Activated T-helper 2 cell treated with anti-CD3 and anti-CD28 coated beads, Interferon-gamma antibody, Interleukin-2, Interleukin-4, amounts not matched to agents 10 μg/mL and 5 μg/mL and 100 μg/mL, durations not matched to agents 14 hours and 24 hours and 36 hours (primary cell): ENCODE measurements around the gene CFAP53. TPM values are rescaled to one million over a fixed set of nuclear protein-coding genes. Genes with fewer than 3 reads are reported as not detected.
A peak's percentile ranks its signal among the peaks of the same experiment; 100 is the strongest.
"Not testable (repeated sequence)": the region's sequence is repeated elsewhere in the genome, so short reads cannot be mapped to it uniquely, and the experiment has no call there.

Source experiments
- DNase-seq: peaks from one replicate; pipeline ENCODE4 v3.0.0; 2021; ENCODE audit warnings: low spot score
- H3K27ac Mint-ChIP-seq: one replicate; pipeline ENCODE4 v1.8.0; 2021; ENCODE audit warnings: mixed read lengths
- H3K27me3 Mint-ChIP-seq: one replicate; pipeline ENCODE4 v1.8.0; 2021; ENCODE audit warnings: low read depth, mixed read lengths
- H3K36me3 Mint-ChIP-seq: one replicate; pipeline ENCODE4 v1.8.0; 2021; ENCODE audit warnings: low read depth, mixed read lengths
- H3K4me1 Mint-ChIP-seq: one replicate; pipeline ENCODE4 v1.8.0; 2021; ENCODE audit warnings: low read depth, mixed read lengths
- H3K4me3 Mint-ChIP-seq: one replicate; pipeline ENCODE4 v1.8.0; 2021; ENCODE audit warnings: low read depth, mild to moderate bottlenecking, moderate library complexity, mixed read lengths
- H3K9me3 Mint-ChIP-seq: one replicate; pipeline ENCODE4 v1.8.0; 2021; ENCODE audit warnings: mixed read lengths
- intact Hi-C: fragments of 100-400 bp; cut with micrococcal nuclease; formaldehyde crosslinking; loops from one replicate; pipeline ENCODE4 v1.15.1; 2023
- total RNA-seq: library from RNA; stranded (reverse); gene quantifications from 2 replicates; pipeline ENCODE4 v1.2.3, GENCODE V29; 2022

Gene CFAP53
- total RNA-seq, 1 donor from 2014 or later = 0.25 TPM

DNA sequence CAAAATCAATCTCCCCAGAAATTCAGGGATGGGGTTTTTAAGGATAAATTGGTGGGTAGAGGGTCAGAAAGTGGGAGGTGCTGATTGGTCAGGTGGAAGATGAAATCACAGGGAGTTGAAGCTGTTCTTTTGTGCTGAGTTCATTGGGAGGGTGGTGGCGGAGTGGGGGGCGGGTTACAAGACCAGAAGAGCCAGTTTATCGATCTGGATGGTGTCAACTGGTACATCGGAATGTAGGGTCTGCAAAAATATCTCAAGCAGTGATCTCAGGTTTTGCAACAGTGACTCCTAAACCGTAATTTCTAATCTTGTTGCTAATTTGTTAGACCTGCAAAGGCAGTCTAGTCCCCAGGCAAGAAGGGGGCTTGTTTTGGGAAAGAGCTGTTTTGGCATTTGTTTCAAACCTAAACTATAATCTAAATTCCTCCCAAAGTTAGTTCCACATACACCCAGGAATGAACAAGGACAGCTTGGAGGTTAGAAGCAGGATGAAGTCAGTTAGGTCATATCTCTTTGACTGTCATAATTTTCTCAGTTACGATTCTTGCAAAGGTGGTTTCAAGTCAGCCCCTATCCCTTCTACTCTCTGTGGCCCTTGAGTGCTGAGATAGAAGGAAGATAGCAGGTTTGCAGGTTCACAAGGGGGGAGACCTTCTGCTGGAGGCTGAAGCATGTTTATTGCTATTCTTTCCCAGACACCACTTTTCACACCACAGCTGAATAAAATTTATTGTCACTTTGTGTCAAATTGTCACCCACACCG is 33.5 kb upstream of the CFAP53 start:
- no peak overlapping the region for H3K4me3 Mint-ChIP-seq
- peaks cover 12% of the 10 kb centered on the region for H3K4me1 Mint-ChIP-seq
- H3K9me3 Mint-ChIP-seq = no peaks in the 10 kb centered on the region
- H3K27ac Mint-ChIP-seq = no peak overlapping the region
- H3K27me3 Mint-ChIP-seq = peaks cover 38% of the 10 kb centered on the region
- DNase-seq = no peak
- intact Hi-C loops = no loop called here
- no peaks in the 10 kb centered on the region for H3K36me3 Mint-ChIP-seq

DNA sequence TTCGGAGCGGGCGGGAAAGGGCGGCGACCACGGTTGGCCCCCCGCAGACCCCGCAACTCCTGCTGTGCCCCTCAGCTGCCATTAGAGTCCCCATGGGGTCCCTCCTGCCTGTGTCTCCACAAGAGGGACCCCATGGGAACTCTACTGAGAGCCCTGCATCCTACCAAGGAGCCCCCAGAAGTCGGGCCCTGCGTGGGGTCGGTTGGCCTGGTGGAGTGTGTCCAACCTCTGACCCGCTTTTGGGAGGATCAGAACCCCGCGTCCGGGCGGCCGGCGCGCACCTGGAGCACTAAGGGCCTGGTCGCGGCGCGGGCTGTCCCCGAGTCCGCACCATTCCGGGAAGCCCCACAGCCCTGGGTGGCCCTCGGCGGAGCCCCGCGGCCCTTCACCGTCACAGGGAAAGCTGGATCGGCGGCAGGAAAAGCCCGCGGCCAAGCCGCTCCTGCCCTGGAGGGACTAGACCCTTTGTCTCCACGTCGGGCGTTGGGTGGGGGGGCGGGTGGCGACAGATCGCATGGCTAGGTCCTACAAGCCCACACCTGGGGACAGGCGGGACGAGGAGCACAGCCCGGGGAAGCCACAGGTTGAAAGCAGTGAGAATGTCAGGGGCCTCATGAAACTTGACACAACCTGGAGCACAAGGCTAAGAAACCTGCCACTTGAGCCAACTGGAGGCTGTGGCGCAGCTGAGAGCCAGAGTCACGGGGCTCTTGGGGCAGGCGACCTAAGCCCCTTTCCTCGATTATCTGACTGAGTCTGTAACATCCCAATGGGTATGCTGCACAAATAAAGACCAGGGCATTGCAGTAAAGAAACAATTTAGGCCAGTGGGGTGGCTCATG is 32.4 kb upstream of the CFAP53 start:
- Mint-ChIP-seq H3K4me1 (peaks cover 12% of the 10 kb centered on the region), H3K4me3 (no peak overlapping the region), H3K27ac (no peak overlapping the region), H3K36me3 (no peaks in the 10 kb centered on the region), H3K9me3 (no peaks in the 10 kb centered on the region), H3K27me3 (peaks cover 32% of the 10 kb centered on the region)
- intact Hi-C loops = loop anchor here (1.0 kb wide), 3 partner anchors 9 to 17 kb away; partner anchors contain the start of genes CXXC1 and MBD1
- DNase-seq = no peak

DNA sequence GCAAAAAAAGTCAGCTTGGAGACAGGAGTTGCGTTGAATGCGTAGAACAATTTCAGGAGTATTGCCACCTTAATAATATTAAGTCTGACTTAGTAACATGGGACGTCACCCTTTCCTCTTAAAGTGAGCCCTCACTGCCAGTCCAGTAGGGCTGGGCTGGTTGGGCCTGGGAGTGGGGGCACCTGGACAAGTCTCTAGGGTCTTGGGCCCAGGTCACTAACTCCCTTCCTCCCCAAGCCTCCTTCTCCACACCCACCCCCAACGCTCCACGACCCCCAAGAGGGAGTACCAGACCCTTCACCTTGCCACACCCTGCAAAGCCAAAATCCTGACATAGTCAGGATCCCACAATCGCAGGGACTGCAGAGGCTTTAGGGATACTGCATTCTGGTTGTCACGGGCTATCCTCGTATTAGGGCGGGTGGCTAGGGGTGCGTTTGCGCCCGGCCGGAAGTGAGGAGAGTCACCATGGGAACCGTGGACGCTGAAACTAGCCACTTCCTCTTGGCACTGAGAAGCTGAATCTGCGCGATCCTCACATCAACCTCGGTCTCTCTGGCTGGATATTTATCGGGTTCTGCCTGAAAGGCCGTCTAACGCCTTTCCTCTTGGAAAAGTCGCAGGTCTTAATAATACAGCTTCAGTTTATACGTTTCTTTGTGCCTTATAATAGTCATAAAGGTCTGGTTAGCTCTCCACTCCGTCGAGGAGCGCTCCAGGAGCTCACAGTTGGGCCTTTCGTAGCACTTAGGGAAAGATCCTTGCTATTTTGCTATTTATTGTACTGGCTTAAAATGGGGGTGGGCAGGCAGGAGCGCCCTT is 31.5 kb upstream of the CFAP53 start:
- Mint-ChIP-seq H3K36me3 (no peaks in the 10 kb centered on the region), H3K4me3 (peak overlapping the region; percentile 62), H3K27me3 (peaks cover 31% of the 10 kb centered on the region), H3K9me3 (no peaks in the 10 kb centered on the region), H3K4me1 (peaks cover 12% of the 10 kb centered on the region), H3K27ac (no peak overlapping the region)
- peak; percentile 72 for DNase-seq
- intact Hi-C loops = loop anchor here (1.0 kb wide), 3 partner anchors 9 to 17 kb away; partner anchors contain the start of genes CXXC1 and MBD1

DNA sequence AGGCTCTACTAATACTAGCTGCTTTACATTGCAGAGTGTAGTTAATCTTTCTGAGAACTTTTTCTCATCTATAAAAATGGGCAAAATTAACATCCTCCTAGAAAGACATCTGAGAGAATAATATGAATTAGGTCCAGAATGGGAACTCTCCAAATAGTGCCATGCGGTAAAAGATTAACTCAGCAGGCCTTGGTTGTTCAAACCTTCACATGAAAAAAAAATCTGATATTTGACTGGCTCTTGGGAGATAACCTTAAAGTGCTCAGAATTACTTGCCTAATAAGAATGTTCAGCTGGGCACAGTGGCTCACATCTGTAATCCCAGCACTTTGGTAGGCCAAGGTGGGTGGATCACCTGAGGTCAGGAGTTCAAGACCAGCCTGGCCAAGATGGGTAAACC is 26.7 kb upstream of the CFAP53 start:
- no peak overlapping the region for H3K4me3 Mint-ChIP-seq

DNA sequence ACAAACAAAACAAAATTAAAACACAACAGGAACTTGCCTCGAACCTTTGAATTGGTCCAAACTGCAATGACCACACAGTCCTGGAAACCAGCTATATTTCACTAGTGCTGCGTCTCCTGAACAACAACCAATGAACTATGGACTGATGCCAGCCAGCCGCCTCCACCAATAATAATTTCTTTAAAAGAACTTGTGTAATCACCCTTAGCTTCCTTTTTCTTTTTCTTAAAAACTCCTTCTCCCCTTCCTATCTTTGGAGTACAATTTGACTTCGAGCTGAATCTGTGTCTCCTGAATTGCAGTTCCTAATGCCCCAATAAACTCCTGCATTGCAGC is 22.8 kb upstream of the CFAP53 start:
- H3K27me3 Mint-ChIP-seq = peaks cover 2% of the 10 kb centered on the region
- peak overlapping the region; percentile 75 for H3K4me3 Mint-ChIP-seq
- no peak for DNase-seq
- no peaks in the 10 kb centered on the region for H3K9me3 Mint-ChIP-seq
- H3K36me3 Mint-ChIP-seq = peaks cover 34% of the 10 kb centered on the region
- intact Hi-C loops = loop anchor here (5.0 to 10.0 kb wide), 6 partner anchors 33 to 1754 kb away; partner anchors contain the start of genes ACAA2, CTIF and RPL17
- peaks cover 18% of the 10 kb centered on the region for H3K4me1 Mint-ChIP-seq
- peak overlapping the region; percentile 70 for H3K27ac Mint-ChIP-seq

More for the DNA sequence above, 26.7 kb upstream of the CFAP53 start:
- H3K9me3 Mint-ChIP-seq = no peaks in the 10 kb centered on the region
- no peak for DNase-seq
- peaks cover 6% of the 10 kb centered on the region for H3K27me3 Mint-ChIP-seq
- no peaks in the 10 kb centered on the region for H3K36me3 Mint-ChIP-seq
- intact Hi-C loops = no loop called here
- H3K27ac Mint-ChIP-seq = no peak overlapping the region
- H3K4me1 Mint-ChIP-seq = peaks cover 14% of the 10 kb centered on the region

DNA sequence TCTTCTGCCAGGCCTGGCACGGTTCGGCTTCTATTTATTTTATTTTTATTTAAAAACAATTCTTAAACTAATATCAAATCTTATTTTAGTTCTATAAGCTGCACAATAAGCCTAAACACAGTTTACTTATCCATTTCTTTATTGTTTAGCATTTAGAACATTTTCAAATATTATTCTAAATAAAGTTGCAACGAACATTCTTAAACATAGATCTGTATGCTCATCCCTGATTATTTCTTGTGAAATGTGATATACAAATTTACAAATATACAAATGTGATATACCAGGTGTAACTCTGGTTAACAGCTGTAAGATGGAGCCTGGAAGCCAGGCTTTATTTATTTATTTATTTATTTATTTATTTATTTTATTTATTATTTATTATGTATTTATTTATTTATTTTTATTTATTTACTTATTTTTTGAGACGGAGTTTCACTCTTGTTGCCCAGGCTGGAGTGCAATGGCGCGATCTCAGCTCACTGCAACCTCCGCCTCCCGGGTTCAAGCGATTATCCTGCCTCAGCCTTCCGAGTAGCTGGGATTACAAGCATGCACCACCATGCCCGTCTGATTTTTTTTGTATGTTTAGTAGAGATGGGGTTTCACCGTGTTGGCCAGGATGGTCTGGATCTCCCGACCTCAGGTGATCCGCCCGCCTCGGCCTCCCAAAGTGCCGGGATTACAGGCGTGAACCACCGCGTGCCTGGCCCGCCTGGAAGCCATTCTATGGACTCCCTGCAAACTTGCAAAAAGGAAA is 22.2 kb upstream of the CFAP53 start:
- Mint-ChIP-seq H3K4me1 (peaks cover 18% of the 10 kb centered on the region), H3K4me3 (peak overlapping the region; percentile 93), H3K27ac (peak overlapping the region; percentile 89), H3K36me3 (peaks cover 39% of the 10 kb centered on the region)
- not testable (repeated sequence) for H3K9me3 Mint-ChIP-seq, DNase-seq, H3K27me3 Mint-ChIP-seq
- intact Hi-C loops = loop anchor here (1.0 to 10.0 kb wide), 7 partner anchors 19 to 1754 kb away; partner anchors contain the start of genes ACAA2, CTIF and RPL17

DNA sequence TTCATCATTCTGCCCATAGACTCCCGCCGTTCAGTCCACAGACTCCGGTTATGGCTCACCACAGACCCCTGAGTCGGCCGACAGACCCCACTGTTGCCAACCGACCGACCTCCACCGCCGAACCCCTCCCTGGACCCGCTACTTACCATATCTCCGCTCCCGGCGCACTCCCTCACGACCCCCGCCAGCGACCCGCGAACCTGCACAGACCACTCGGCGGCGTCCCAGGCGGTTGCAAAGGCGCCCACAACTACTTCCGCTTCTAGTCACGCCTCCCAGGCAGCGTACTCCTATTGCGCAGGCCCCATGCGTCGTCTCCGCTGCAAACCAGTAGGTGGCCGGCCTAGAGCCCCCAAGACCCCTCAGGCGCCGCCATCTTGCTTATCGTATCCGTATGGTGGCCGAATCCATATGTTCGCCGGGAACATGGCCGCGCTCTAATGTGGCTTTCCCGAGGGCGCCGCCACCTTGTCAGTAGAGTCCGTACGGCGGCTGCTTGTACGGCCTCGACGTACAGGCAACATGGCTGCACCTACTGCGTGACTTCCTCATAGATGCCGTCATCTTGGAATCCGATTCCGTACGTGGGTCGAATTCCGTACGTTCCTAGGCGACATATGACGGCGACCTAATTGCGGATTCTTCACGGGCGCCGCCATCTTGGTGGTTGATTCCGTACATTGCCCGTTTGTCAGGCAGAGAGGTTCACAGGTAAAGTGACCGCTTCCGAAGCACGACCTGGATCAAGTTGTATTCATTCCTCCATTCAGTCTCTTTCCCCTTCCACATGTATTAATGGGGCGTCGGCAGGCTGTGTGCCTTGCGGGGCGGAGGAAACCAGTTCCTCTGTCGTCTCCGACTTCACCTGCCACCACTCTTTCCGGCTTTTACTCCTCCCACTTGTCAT is 21.4 kb upstream of the CFAP53 start, which contains the start of gene CXXC1:
Gene CXXC1 (minus strand): TSS at position 252 of the 907 bp plus-strand sequence. CDS start 103 bp downstream, at position 149.
- H3K4me1 Mint-ChIP-seq = peaks cover 20% of the 10 kb centered on the region
- peak within 1 kb of the TSS; percentile 93 for H3K4me3 Mint-ChIP-seq
- H3K27me3 Mint-ChIP-seq = peaks cover 2% of the 10 kb centered on the region
- peak within 1 kb of the TSS; percentile 89 for H3K27ac Mint-ChIP-seq
- peaks cover 47% of the 10 kb centered on the region for H3K36me3 Mint-ChIP-seq
- intact Hi-C loops = loop anchor here (1.0 to 10.0 kb wide), 11 partner anchors 11 to 1753 kb away; partner anchors contain the start of genes ACAA2, CFAP53, CTIF and RPL17
- H3K9me3 Mint-ChIP-seq = no peaks in the 10 kb centered on the region
- peak; percentile 96 for DNase-seq

DNA sequence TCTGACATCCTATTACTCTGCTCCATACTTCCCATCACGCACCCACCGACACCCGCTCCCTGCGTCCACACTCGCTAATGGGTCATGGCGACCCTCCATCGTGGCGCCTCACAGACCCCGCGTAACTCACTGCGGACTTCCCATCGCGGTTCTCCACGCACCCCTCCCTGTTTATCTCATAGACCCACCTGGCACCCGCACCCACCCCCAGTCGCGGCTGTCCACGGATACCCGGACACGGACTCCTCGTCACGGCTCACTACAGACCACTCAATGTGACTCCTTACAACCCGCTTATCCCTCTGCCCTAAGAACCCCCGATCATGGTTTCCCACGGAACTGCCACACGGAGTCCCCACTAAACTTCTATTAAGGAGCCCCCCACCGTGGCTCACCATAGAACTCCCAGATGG is 20.7 kb upstream of the CFAP53 start:
- H3K27ac Mint-ChIP-seq = peak overlapping the region; percentile 89
- H3K4me3 Mint-ChIP-seq = peak overlapping the region; percentile 93
- H3K9me3 Mint-ChIP-seq = no peaks in the 10 kb centered on the region
- intact Hi-C loops = loop anchor here (1.0 to 10.0 kb wide), 10 partner anchors 11 to 1752 kb away; partner anchors contain the start of genes ACAA2, CFAP53, CTIF and RPL17
- H3K4me1 Mint-ChIP-seq = peaks cover 22% of the 10 kb centered on the region
- DNase-seq = no peak
- peaks cover 2% of the 10 kb centered on the region for H3K27me3 Mint-ChIP-seq
- H3K36me3 Mint-ChIP-seq = peaks cover 53% of the 10 kb centered on the region

DNA sequence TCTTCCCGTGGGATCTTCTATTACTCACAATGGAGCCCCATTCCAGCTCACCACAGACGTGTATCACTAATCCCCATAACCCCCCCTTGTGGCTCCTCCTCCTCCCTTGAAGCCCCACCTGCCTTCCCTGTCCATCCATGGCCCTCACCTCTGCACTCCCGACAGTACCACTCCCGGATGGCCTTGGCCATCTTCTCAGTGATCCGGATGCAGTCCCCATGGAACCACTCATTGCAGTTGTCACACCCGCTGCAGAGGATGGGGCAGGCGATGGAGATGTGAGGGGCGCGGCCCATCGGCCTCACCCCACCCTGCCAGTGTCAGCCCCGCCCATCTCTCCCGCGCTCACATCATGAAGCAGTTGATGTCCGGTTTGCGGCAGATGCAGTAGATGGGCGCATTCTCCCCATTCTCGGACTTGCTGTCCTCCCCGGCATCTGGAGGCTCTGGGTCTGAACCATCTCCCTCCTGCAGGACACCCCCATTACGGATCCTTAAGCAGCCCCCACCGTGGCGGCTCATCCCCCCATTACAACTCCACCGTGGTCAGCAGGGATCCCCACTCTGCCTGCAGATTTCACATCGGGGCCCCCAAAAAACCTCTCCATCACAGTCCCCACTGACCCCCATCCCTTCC is 20.2 kb upstream of the CFAP53 start:
- intact Hi-C loops = loop anchor here (1.0 to 10.0 kb wide), 10 partner anchors 12 to 1752 kb away; partner anchors contain the start of genes ACAA2, CFAP53, CTIF and RPL17
- peaks cover 22% of the 10 kb centered on the region for H3K4me1 Mint-ChIP-seq
- DNase-seq = no peak
- H3K9me3 Mint-ChIP-seq = no peaks in the 10 kb centered on the region
- peaks cover 2% of the 10 kb centered on the region for H3K27me3 Mint-ChIP-seq
- H3K4me3 Mint-ChIP-seq = peak overlapping the region; percentile 93
- H3K27ac Mint-ChIP-seq = peak overlapping the region; percentile 89
- H3K36me3 Mint-ChIP-seq = peaks cover 56% of the 10 kb centered on the region

DNA sequence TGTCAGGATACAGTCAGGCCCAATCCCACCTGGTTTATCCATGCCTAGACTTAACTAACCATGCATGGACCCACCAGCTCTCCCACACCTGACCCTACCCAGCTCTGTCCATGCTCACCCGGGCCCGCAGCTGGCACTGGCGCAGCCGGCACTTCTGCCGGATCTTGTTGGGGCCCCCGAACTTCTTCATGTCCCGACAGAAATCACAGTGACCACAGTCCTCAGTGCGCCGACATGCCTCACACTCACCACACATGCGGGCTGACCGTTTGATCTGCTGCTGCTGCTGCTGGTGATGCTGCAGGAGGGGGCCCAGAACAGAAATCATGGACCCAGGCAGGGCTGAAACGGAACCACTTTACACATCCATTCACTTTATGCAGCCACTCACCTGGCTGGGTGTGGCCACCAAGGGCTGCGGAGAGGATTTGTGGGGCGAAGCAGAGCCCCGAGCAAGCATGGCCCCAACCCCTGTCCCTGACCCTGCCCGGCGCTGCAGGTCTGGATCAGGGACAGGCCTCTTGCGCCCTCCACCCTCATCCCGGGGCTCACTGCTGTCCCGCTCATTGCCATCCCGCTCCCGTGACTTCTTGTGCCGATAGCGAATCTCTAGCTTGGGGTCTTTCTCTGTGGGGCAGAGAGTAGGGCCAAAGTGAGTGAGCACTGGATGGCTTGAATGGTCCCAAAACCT is 19.5 kb upstream of the CFAP53 start:
- H3K4me1 Mint-ChIP-seq = peaks cover 24% of the 10 kb centered on the region
- H3K27ac Mint-ChIP-seq = no peak overlapping the region
- DNase-seq = no peak
- peaks cover under 1% of the 10 kb centered on the region for H3K27me3 Mint-ChIP-seq
- H3K4me3 Mint-ChIP-seq = peak overlapping the region; percentile 93
- H3K36me3 Mint-ChIP-seq = peaks cover 63% of the 10 kb centered on the region
- intact Hi-C loops = loop anchor here (5.0 to 10.0 kb wide), 6 partner anchors 37 to 1751 kb away; partner anchors contain the start of genes ACAA2, CTIF and RPL17
- no peaks in the 10 kb centered on the region for H3K9me3 Mint-ChIP-seq
